OCI-LY7 (cell line): ENCODE measurements around the gene PIK3C2A. TPM values are rescaled to one million over a fixed set of nuclear protein-coding genes. Genes with fewer than 3 reads are reported as not detected.

ENCODE experiments used
- BruUV-seq: library from RNA; stranded (reverse); fragments of 400-500 nt; replicated peaks from 2 replicates; lab custom pipeline; 2021; lab: Mats Ljungman, UMichigan
- CTCF ChIA-PET: fragments of 300-600 bp; sonication (Branson Sonifier 250); formaldehyde crosslinking; loops from one replicate; lab custom pipeline; 2022; ENCODE audit warnings: antibody characterized with exemption; ENCODE audit not compliant: unreplicated experiment; lab: Charles Lee
- POLR2A ChIA-PET: fragments of 300-600 bp; sonication (Branson Sonifier 250); formaldehyde crosslinking; loops from one replicate; lab custom pipeline; 2022; ENCODE audit warnings: antibody characterized with exemption; lab: Charles Lee
- DNase-seq: peaks from one replicate; pipeline ENCODE4 v3.0.0-alpha.2; 2015; ENCODE audit warnings: low spot score
- H2AFZ ChIP-seq: fragments of 200-600 bp; sonication (generic), shearing (Covaris generic); 2 replicates; pipeline ENCODE4 v1.6.1; 2014; ENCODE audit warnings: mild to moderate bottlenecking, antibody characterized with exemption, low read length, moderate library complexity
- H3K27ac ChIP-seq: fragments of 200-600 bp; sonication (generic); 2 replicates; pipeline ENCODE4 v1.5.1; 2014; ENCODE audit warnings: mixed run types, low read depth, mild to moderate bottlenecking, moderate library complexity, low read length, inconsistent platforms; ENCODE audit not compliant: poor library complexity, severe bottlenecking
- H3K36me3 ChIP-seq: fragments of 200-600 bp; sonication (generic); 2 replicates; pipeline ENCODE4 v1.6.1; 2014; ENCODE audit warnings: mild to moderate bottlenecking, antibody characterized with exemption, low read length, moderate library complexity, mixed read lengths; ENCODE audit not compliant: insufficient read depth
- H3K4me1 ChIP-seq: fragments of 200-600 bp; sonication (generic); 2 replicates; pipeline ENCODE4 v1.5.1; 2014; ENCODE audit warnings: mild to moderate bottlenecking, low read length; ENCODE audit not compliant: insufficient read depth, poor library complexity, severe bottlenecking
- H3K4me2 ChIP-seq: fragments of 200-600 bp; sonication (generic); 2 replicates; pipeline ENCODE4 v1.6.1; 2014; ENCODE audit warnings: mild to moderate bottlenecking, low read length
- H3K4me3 ChIP-seq: fragments of 200-600 bp; sonication (generic); 2 replicates; pipeline ENCODE4 v1.5.1; 2014; ENCODE audit warnings: mild to moderate bottlenecking, low read depth, low read length; ENCODE audit not compliant: poor library complexity, severe bottlenecking
- H3K79me2 ChIP-seq: fragments of 200-600 bp; sonication (generic); 2 replicates; pipeline ENCODE4 v1.6.1; 2016; ENCODE audit warnings: low read depth, mild to moderate bottlenecking, low read length, moderate library complexity, mixed read lengths; ENCODE audit not compliant: insufficient read depth
- H3K9me2 ChIP-seq: fragments of 200-600 bp; sonication (generic); 2 replicates; pipeline ENCODE4 v1.6.1; 2016; ENCODE audit warnings: mild to moderate bottlenecking, low read length, mixed read lengths; ENCODE audit not compliant: insufficient read depth
- H3K9me3 ChIP-seq: fragments of 200-600 bp; sonication (generic); 2 replicates; pipeline ENCODE4 v1.6.1; 2014; ENCODE audit warnings: mild to moderate bottlenecking, mixed run types, low read length, mixed read lengths
- H4K20me1 ChIP-seq: fragments of 200-600 bp; sonication (generic); 2 replicates; pipeline ENCODE4 v1.6.1; 2014; ENCODE audit warnings: mild to moderate bottlenecking, antibody characterized with exemption, low read length, moderate library complexity, mixed read lengths; ENCODE audit not compliant: insufficient read depth
- EZH2phosphoT487 ChIP-seq: fragments of 200-600 bp; sonication (generic); IDR thresholded peaks from 2 replicates; pipeline ENCODE4 v1.6.1; 2018; ENCODE audit warnings: low read depth, borderline replicate concordance, mild to moderate bottlenecking, mixed run types, antibody characterized with exemption, low read length, moderate library complexity, mixed read lengths
- intact Hi-C: fragments of 100-400 bp; cut with micrococcal nuclease; formaldehyde crosslinking; loops from one replicate; pipeline ENCODE4 v1.10.0; 2022; ENCODE audit not compliant: unreplicated experiment
- total RNA-seq, 2 experiments: library from RNA; depleted of rRNA in 1 of 2; stranded (reverse); fragments of >200 nt in 1 of 2; shearing (Covaris generic) in 1 of 2; gene quantifications; 2 replicates each; pipeline ENCODE4 v1.2.3, GENCODE V29; 2014 to 2022
- TF ChIP-seq, protein P1 (sequence below): fragments of 200-600 bp; sonication (generic); conservative IDR thresholded peaks from 2 replicates; pipeline ENCODE4 v1.5.1; 2014; ENCODE audit warnings: mild to moderate bottlenecking, antibody characterized with exemption, low read length, moderate library complexity, mixed read lengths

Gene PIK3C2A
- total RNA-seq, 2 experiments from 2014 or later: 17.4 to 41.8 TPM

DNA sequence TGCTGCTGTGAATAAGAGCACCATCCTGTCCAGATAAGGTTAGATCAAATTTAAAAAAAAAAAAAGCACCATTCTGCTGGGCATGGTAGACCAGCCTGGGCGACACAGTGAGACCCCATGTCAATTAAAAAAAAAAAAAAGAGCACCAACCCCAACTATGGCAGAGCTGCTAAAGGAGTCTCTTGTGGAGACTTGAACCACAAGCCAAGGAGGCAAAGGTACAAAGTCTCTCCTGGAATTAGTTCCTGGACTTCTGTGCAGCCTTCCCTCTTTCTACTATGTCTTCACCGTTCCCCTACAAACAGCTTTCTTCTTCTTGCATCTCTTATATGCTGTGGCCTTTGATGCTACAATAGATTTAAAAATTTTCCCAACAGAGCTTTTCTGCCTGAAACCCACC, 1.3 kb downstream of the PIK3C2A start:
- Histone ChIP-seq H3K4me1 (peaks cover 19% of the 10 kb centered on the region), H3K36me3 (peaks cover 23% of the 10 kb centered on the region), H3K9me3 (no peaks in the 10 kb centered on the region), H3K4me2 (peak overlapping the region; percentile 97), H4K20me1 (no peaks in the 10 kb centered on the region), H3K4me3 (peak overlapping the region; percentile 93), H3K27ac (no peak overlapping the region), H3K79me2 (peaks cover 67% of the 10 kb centered on the region), H2AFZ (no peak overlapping the region), H3K9me2 (no peaks in the 10 kb centered on the region)
- TF ChIP-seq, protein P1, sequence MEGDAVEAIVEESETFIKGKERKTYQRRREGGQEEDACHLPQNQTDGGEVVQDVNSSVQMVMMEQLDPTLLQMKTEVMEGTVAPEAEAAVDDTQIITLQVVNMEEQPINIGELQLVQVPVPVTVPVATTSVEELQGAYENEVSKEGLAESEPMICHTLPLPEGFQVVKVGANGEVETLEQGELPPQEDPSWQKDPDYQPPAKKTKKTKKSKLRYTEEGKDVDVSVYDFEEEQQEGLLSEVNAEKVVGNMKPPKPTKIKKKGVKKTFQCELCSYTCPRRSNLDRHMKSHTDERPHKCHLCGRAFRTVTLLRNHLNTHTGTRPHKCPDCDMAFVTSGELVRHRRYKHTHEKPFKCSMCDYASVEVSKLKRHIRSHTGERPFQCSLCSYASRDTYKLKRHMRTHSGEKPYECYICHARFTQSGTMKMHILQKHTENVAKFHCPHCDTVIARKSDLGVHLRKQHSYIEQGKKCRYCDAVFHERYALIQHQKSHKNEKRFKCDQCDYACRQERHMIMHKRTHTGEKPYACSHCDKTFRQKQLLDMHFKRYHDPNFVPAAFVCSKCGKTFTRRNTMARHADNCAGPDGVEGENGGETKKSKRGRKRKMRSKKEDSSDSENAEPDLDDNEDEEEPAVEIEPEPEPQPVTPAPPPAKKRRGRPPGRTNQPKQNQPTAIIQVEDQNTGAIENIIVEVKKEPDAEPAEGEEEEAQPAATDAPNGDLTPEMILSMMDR: no peak
- TF ChIP-seq EZH2phosphoT487: no peak
- intact Hi-C loops: no loop called here
- BruUV-seq: TSS peak; percentile 74
- no peak for DNase-seq
- ChIA-PET POLR2A (interaction anchor here (0.7 to 2.9 kb wide), 7 partner anchors 12 to 128 kb away, joined by 3 to 18 read pairs (median 9); partner anchors contain the start of genes NUCB2 and RPS13), CTCF (interaction anchor here (0.9 kb wide), 1 partner anchor 11 kb away, joined by 3 read pairs; no protein-coding TSS in a partner anchor)

DNA sequence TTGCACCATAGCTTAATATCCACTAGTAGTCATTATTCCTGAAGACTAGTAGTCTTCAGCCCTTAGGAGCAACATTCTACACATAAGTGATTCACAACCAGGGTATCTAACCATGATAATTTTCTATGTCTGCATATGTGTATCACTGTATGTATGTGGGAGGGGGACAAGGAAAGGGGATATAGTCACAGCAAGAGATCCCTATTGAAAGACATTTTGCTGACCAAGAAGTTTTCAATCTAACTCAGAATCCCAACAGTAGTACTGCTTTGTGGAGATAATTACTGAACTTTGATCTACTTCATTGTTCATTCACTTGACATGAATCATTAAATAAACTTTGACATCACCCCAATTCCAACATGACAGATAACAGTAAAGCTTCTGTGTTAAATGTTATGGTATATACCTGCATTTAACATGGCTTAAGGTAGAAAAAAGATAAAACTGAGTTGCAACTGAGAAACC, 10.3 kb downstream of the PIK3C2A start:
- BruUV-seq: no TSS peak
- no peak overlapping the region for H3K27ac ChIP-seq
- ChIA-PET CTCF (no interaction called here), POLR2A (interaction anchor here (0.6 to 1.0 kb wide), 2 partner anchors 11 to 12 kb away, joined by 3 read pairs; no protein-coding TSS in a partner anchor)
- peaks cover 57% of the 10 kb centered on the region for H3K79me2 ChIP-seq
- no peak overlapping the region for H3K4me2 ChIP-seq
- no peaks in the 10 kb centered on the region for H3K9me3 ChIP-seq
- no peak overlapping the region for H3K4me3 ChIP-seq
- intact Hi-C loops: no loop called here
- H2AFZ ChIP-seq: no peak overlapping the region
- peaks cover 43% of the 10 kb centered on the region for H3K36me3 ChIP-seq
- no peak for DNase-seq
- TF ChIP-seq, protein P1: no peak
- TF ChIP-seq EZH2phosphoT487: no peak
- H4K20me1 ChIP-seq: no peaks in the 10 kb centered on the region
- no peaks in the 10 kb centered on the region for H3K9me2 ChIP-seq
- peaks cover 9% of the 10 kb centered on the region for H3K4me1 ChIP-seq

DNA sequence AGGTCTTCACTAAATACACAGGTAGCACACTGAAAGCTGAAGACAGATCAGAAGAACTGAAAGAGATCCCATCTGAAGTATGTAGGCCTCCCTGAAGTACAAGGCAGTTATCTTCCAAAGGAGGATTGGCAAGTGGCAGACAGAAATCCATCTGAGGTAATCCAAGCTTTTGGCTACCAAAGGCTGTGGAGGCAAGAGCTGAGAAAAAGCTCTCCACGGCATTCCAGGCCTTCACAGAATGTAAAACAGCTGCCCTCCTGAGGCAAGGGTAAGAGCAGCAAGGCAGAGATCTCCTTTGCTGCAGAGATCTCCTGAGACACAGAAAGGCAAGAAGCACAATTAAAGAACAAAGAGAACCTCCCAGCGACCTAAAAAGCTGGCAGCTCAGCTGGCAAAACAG, 19.1 kb downstream of the PIK3C2A start:
- Histone ChIP-seq H3K4me2 (no peak overlapping the region), H3K4me3 (no peak overlapping the region), H3K79me2 (peaks cover 21% of the 10 kb centered on the region; the same call in 1 of the 2 replicates), H3K9me2 (no peaks in the 10 kb centered on the region), H3K9me3 (no peaks in the 10 kb centered on the region), H4K20me1 (0 out of 2 replicates have a peak, but pooled peaks cover 8% of the 10 kb centered on the region), H3K27ac (no peak overlapping the region), H3K4me1 (no peaks in the 10 kb centered on the region), H3K36me3 (peaks cover 40% of the 10 kb centered on the region), H2AFZ (no peak overlapping the region)
- no peak for TF ChIP-seq EZH2phosphoT487
- TF ChIP-seq, protein P1: no peak
- intact Hi-C loops: no loop called here
- CTCF ChIA-PET: no interaction called here
- no TSS peak for BruUV-seq
- DNase-seq: no peak
- POLR2A ChIA-PET: interaction anchor here (0.6 to 1.3 kb wide), 6 partner anchors 9 to 29 kb away, joined by 3 to 9 read pairs (median 4); partner anchors contain the start of gene PIK3C2A
